Measurements from ENCODE around the gene IRF4.

Gene IRF4

GRCh38 chr6:455835-456234 lies 64.3 kb downstream of the IRF4 start:
- no peak for DNase-seq (ENCODE audit: low read depth)
- no peak overlapping the region for H3K4me3 ChIP-seq (ENCODE audit: low read depth, low read length)
- no peak for TF ChIP-seq CTCF (IDR thresholded peaks at IDR 0.05; ENCODE audit: low read depth, low read length)
- no peak for TF ChIP-seq POLR2A (IDR thresholded peaks at IDR 0.05; ENCODE audit: extremely low read depth, insufficient read length)
- TF ChIP-seq, protein P1, sequence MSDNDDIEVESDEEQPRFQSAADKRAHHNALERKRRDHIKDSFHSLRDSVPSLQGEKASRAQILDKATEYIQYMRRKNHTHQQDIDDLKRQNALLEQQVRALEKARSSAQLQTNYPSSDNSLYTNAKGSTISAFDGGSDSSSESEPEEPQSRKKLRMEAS (IDR thresholded peaks at IDR 0.05; ENCODE audit: low read depth, low read length) = no peak
- no peak for TF ChIP-seq MYC (IDR thresholded peaks at IDR 0.05; ENCODE audit: low read depth, low read length)

GRCh38 chr6:456358-456867 lies 64.9 kb downstream of the IRF4 start:
- TF ChIP-seq, protein P1 (IDR thresholded peaks at IDR 0.05; ENCODE audit: low read depth, low read length) = no peak
- TF ChIP-seq CTCF (IDR thresholded peaks at IDR 0.05; ENCODE audit: low read depth, low read length) (no peak), MYC (IDR thresholded peaks at IDR 0.05; ENCODE audit: low read depth, low read length) (no peak), POLR2A (IDR thresholded peaks at IDR 0.05; ENCODE audit: extremely low read depth, insufficient read length) (no peak)
- DNase-seq (ENCODE audit: low read depth) = no peak
- H3K4me3 ChIP-seq (ENCODE audit: low read depth, low read length) = no peak overlapping the region

- H3K4me3 ChIP-seq (ENCODE audit: low read depth, low read length) = no peak overlapping the region
- DNase-seq (ENCODE audit: low read depth) = no peak
- TF ChIP-seq, protein P1 (IDR thresholded peaks at IDR 0.05; ENCODE audit: low read depth, low read length) = no peak
- TF ChIP-seq CTCF (IDR thresholded peaks at IDR 0.05; ENCODE audit: low read depth, low read length) (no peak), POLR2A (IDR thresholded peaks at IDR 0.05; ENCODE audit: extremely low read depth, insufficient read length) (no peak), MYC (IDR thresholded peaks at IDR 0.05; ENCODE audit: low read depth, low read length) (no peak)
Observed at GRCh38 chr6:456887-457286, 65.3 kb downstream of the IRF4 start.

All from NB4 (cell line).